Left forelimb (tissue), 1 donor: Measurements from ENCODE around the gene KCNIP1.

Experiments
- DNase-seq: peaks from one replicate; pipeline ENCODE4 v3.0.0-alpha.2; 2018; ENCODE audit warnings: low spot score

Gene KCNIP1

DNA sequence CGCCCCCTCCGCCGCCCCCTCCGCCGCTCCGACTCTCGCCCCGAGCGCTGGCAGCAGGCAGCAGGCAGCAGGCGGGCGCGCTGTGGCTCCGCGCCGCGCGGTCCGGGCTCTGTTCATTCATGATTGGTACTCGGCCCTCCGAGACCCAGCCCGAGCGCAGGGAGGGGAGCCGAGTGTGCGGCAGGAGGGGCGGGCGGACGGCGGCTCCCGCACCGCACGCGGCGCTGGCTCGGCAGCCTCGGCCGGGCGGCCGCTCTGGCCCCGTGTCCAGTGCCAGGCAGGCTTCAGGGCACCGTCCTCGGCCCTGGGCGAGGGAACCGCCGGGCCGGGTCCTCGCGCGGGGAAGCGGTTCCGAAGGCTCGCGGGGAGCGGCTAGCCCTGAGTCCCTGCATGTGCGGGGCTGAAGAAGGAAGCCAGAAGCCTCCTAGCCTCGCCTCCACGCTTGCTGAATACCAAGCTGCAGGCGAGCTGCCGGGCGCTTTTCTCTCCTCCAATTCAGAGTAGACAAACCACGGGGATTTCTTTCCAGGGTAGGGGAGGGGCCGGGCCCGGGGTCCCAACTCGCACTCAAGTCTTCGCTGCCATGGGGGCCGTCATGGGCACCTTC is at the start of gene KCNIP1:
TSS of gene KCNIP1 (plus strand) at position 31 of the 607 bp plus-strand sequence.
- no peak for DNase-seq

DNA sequence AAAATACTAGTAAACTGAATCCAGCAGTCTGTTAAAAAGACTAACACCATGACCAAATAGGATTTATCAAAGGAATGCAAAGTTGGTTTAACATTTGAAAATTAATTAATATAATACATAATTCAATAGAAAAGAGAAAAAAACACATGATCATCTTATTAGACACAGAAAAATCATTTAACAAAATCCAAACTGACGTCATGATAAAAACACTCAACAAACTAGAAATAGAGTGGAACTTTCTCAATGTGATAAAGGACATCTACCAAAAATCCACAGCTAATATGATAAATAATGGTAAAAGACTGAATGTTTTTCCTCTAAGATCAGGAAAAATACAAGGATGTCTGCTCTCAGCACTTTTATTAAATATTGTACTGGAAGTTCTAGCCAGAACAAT is 40.4 kb upstream of the KCNIP1 start:
- no peak for DNase-seq

DNA sequence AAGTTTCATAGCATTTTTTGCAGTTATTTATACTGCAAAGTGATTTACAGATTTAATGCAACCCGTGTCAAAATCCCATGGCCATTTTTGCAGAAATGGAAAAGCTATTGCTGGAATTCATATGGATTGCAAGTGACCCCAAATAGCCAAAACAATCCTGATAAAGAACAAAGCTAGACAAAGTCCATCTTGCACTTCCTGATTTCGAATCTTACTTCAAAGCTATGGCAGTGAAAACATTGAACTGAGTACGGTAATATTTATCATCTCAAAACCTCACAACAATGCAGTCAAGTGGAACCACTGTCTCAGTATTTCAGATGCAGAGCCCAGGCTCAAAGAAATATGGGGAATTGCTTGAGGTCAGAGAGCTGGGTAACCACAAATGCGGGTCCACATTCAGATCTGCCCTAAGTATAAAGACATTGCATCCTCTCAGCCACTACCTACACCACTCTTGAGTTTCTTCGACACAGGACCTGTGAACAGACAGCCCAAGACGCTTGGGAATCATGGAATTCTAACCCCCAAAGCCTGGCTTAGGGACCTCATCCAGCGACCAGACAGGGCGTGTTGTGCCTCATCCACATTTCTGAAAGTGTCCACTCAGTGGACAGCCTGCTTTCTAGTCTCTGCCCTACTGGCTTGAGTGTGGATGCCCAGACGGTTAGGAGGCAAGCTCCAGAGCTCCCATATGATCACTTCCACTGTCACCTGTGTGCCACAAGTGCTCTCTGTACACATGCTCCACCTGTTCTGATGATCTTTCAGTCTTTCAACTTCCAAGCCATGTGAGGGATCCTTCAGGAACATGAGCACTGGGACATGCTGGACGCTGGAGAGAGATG is 39.3 kb upstream of the KCNIP1 start:
- DNase-seq, result peak; percentile 33

DNA sequence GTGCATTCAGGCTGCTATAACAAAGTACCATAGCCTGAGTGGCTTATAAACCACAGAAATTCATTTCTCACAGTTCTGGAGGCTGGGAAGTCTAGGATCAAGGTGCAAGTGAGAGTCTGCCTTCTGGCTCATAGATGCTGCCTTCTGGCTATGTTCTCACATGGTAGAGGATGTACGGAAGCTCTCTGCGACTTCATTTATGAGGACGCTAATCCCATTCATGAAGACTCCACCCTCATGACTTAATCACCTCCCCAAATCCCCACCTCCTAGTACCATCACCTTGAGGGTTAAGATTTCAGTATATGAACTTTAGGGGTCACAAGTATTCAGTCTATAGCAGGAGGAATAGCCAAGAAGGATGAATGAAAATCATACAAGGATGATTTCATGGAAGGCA is 37.3 kb upstream of the KCNIP1 start:
- no peak for DNase-seq

DNA sequence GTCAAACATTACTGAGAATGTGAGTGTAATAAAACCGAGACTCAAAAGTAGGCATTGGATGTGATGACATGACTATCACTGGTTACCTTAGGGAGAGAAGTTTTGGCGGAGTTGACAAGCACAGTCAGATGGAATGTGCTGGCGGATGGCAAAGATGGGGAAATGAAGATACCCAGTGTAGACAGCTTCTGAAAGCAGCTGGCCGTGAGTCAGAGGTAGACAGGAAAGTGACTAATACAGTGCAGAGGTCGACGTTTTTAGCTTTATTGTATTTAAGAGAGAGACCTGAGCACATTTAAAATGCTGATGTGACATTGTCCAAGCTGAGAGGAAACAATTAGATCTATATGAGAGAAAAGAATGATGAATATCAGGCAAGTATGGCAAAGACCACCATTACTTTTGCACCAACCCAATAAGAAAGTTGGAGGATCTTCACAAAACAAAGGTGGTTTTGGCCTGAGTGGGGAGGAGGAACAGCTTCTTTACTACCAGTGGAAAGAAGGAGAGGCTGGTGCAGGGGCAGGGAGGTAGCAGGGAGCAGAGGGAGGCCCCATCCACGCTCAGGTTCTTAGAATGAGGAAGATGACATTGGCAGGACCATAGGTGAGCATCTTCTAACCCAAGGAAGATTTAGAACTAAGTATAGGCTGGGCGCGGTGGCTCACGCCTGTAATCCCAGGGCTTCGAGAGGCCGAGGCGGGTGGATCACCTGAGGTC is 36.7 kb upstream of the KCNIP1 start:
- DNase-seq, result no peak

DNA sequence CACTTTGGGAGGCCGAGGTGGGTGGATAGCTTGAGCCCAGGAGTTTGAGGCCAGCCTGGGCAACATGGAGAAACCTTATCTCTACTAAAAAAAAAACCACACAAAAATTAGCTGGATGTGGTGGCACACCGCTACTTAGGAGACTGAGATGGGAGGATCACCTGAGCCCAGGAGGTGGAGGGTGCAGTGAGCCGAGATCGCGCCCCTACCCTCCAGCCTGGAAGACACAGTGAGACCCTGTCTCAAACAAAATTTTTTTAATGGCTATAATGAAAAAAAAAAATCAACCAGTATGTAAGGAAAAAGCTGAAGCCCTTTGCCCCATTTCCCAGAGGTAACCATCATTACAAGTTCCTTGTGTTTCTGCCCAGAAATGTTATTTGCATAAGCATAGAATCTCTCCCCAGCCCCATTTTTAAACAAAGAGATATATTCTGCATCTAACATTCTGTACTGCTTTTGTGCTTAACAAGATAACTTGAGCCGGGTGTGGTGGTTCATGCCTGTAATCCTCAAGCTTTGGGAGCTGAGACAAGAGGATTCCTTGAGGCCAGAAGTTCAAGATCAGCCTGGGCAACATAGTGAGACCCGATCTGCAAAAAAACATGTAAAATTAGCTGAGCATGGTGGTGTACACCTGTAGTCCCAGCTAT is 35.1 kb upstream of the KCNIP1 start:
- DNase-seq, result no peak

DNA sequence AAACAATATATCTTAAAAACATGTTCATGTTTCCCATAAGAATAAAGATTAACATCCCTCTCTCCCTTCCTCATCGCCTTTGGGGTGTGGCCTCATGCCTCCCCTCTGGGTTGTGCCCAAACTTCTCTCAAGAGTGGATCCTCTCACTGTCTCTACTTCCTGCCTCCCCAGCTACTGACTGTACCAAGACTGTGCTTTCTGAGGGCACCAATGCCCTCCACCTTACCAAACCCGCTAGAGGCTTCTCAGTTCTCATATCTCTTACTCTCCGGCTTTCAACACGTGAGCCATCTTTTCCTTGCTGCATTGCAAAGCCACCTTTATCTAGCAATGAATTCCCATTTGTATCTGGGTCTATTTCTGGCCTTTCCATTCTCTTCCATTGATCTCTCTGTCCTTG is 34.4 kb upstream of the KCNIP1 start:
- DNase-seq, result no peak

DNA sequence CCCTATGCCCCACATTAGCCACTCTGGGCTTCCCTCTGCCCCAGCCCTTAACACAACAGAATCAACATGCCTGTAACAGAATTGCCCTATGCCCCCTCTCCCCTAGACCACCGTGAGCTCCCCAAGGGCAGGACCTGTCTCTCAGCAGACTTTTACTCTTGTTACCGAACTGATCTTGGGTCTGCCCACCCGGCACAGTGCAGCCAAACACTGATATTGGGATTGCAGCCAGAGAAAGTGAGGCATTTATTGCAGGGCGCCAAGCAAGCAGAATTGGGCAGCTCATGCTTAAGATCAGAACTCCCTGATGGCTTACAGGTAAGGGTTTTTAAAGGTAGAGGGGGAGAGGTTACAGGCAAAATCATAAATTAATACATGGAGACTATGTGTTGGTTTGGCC is 33.5 kb upstream of the KCNIP1 start:
- no peak for DNase-seq

DNA sequence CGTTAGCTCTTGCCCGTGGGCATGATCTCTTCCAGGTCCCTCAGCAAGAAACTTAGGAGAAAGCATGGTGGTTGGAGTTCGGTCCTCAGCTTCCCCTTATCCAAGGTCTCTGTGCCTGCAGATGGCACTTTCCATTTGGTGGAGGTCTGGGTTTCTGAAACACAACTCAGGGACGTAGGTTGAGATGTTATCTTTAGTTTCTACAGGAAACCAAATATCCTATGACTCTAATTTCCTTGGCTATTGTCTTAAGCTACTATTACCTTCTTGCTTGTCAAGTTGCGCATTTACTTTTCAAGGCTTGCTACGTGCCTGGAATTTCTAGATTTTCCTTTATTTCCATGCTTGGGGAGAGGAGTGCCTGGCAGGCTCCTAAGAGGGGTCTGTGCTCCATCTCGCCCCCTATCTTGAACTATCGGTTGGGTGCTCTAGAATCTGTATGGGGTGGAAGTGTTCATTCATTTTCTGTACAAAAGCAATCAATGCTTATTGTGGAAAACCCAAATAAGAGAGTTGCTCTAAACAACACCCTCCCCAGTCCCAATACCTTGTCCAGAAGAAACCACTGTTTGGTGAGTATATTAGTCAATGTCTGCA is 32.9 kb upstream of the KCNIP1 start:
- DNase-seq, result no peak

DNA sequence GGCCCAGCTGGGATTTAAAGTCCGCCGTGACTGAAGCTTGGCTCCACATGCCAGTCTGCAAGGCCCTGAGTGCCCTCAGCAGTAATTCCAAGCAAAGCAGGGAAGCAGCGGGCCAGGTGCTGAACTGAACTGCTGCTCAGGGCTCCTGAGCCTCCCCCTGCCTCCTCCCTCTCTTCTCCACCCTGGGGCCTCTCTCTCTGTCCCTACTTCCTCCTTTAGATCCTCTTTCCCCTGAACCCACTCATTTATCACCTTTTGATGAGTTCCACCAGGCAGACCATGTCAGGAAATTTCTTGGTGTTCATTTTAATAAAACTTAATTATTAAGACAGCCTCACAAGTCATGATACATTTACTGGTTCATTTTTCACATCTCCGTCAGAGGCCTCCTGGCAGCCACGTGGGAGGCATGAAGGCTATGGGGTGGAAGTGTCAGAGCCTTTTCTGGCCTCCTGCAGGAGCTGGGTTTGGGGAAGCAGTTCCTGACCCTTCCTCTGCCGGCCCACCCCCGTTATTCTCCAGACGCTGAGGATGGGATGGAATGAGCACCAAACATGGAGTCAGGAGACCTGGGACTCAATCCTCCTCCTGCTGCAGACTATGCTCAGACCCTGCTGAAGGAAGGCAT is 32.2 kb upstream of the KCNIP1 start:
- no peak for DNase-seq

DNA sequence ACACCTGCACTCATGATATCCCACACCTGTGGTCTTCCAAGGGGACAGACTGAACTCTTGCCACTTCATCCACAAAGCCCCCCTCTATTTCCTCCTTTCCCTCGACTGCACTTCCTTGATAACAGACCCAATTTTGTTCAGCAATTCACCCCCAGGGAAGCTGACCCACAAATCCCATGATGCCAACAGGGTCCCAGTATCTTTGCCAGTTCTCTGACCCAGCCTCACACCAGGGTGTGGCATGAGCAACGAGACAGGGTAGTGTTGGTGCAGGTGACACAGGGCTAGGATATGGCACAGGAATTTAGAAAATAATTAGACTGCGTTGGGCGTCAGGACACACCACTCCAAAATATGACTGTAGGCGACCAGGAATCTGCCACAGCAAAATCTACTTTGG is 30.2 kb upstream of the KCNIP1 start:
- no peak for DNase-seq

DNA sequence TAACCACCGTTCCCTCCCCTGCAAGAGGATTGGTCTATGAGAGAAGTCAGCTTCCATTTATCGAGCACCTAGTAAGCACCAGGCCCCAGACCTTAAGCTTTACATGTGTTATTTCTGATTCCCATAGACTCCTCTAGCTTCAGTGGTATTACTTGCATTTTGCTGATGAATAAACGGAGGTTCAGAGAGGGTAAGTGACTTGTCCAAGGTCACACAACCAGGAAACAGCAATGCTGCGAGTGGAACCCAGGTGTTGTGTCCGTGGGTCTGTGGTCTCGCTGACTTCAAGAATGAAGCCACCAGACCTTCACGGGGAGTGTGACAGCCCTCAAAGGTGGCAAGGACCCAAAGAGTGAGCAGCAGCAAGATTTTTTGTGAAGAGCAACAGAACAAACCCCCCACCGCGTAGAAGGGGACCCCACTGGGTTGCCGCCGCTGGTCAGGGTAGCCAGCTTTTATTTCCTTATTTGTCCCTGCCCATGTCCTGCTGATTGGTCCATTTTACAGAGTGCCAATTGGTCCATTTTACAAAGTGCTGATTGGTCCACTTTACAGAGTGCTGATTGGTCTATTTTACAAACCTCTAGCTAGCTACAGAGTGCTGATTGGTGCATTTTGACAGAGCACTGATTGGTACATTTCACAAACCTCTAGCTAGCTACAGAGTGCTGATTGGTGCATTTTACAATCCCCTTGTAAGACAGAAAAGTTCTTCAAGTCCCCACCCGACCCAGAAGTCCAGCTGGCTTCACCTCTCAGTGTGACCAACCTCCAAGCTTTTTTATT is 29.1 kb upstream of the KCNIP1 start:
- DNase-seq, result no peak

DNA sequence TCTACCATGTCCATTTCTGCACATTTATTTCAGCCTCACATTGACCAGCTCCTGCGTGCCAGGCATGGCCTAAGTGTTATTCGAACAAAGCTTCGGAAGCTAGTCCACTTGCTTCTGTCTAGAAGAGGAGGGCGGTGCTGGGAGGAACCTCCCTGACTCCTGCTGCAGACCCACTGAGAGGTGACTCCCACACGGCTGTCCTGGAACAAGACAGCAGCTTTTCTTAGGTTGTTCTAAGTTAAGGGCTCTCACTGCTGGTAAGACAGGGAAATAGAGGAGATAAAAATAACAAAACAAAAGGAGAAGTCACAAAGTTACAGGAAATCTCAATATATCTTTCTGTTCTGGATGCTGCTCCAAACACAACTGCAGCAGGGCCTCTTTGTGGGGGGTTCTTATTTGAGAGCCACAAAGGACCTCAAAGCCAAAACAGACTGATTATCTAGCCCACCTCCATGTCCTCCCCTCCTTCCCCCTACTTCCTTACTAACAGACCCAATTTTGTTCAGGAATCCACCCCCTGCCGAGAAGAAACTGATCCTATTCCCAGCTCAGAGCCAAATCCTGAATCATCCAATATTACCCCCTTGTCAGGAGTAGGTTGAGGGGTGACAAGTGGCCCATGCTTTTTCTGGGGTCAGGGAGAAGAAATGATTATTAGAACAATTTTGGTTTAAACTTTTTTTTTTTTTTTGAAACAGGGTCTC is 28.4 kb upstream of the KCNIP1 start:
- peak; percentile 25 for DNase-seq

DNA sequence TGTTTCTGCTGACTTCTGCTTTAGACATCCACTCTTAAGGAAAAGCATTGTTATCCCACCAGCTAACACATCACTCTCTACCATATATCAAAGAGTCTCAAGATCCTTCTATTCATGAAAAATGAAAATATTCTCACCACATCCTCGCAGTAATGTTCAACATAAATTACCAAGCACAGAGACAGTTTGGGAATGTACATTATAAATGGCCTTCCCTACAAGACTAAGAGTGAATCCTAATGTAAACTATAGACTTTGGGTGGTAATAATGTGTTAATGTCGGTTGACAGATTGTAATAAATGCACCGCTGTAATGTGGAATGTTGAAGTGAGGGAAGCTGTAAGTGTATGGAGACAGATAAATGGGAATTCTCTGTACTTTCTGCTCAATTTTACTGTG is 27.1 kb upstream of the KCNIP1 start:
- DNase-seq, result no peak

DNA sequence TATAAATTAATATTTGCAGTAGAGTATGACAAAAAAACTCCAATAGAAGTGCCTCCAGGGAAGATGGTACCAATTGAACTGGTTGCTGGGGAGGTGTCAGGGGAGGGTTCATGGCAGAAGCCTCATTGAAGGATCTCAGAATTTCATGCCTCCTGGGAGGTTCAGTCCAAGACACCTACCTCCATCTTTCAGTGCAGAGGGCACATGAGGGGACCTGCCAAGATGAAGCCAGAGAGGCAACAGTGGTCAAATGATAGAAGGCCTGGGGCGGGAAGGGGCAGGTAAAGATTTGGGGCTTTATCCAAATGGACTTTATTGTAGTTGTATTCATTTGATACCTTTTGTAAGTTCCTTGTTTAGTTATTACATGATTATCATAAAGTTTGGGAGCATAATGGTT is 25.9 kb upstream of the KCNIP1 start:
- no peak for DNase-seq

DNA sequence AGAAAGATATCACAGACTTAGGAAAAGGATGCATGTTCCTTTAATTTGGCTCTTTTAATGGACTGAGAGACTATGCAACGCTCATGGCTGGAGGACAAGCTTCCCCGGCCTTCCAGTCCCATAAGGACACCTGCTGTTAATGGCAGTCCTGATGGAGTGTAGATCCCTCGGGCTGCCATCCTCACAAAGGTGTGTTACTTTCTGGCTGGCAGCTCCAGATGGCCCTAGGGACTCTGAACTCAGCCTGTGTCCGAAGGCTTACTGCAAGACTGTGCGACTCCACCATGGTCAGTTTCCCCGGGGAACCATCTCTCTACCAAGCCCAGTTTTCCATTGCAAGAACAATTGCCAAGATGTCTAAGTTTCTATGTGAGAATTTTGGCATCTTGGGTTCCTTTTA is 25.5 kb upstream of the KCNIP1 start:
- DNase-seq, result peak; percentile 49

DNA sequence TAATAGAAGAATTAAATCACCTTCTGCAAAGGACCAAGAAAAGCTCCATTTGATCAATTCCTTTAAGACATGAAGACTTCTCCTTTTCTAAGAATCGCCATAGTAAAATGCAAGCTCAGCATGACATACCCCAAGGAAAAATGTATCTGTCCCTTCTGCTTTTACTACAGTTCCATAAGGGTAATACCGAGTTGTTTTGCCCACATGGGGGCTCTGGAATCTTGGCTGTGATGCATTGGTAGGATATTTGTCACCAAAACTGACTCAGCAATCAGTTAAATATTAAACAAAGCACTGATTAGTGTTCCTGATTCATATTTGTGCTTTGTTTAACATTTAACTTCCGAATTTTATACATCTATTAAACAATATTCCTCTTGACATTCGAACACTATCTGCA is 24.3 kb upstream of the KCNIP1 start:
- DNase-seq, result no peak

DNA sequence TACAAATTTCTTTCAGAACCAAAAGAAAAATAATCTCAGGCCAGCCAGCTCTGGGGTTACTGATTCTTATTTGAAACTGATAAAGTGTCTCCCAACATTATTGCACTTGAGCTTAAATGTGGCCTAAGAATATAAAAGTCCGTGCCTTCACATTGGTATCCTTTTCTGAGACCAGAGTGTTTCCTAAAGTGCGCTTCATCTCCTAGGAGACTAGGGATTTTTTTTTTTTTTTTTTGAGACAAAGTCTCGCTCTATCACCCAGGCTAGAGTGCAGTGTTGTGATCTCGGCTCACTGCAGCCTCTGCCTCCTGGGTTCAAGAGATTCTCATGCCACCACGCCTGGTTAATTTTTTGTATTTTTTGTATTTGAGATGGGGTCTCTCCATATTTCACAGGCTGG is 23.6 kb upstream of the KCNIP1 start:
- no peak for DNase-seq

DNA sequence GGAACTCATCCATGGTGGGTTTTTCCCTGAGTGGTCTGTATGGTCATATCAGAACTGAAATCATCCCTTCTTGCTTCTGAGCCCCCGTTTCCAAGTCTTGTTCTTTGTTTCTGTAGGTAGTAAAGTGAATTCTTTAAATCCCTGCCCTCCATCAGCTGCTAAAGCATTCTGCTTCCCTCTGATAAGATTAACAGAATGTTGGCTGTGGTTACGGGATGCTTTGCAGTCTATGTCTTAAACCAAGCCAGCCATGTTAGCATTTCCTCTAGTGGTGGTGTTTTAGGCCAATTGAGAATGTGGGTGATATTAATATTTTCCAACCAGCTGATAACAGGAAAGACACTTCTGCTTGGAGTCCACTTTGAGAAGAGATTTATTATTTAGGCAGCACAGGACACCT is 22.0 kb upstream of the KCNIP1 start:
- DNase-seq, result no peak

DNA sequence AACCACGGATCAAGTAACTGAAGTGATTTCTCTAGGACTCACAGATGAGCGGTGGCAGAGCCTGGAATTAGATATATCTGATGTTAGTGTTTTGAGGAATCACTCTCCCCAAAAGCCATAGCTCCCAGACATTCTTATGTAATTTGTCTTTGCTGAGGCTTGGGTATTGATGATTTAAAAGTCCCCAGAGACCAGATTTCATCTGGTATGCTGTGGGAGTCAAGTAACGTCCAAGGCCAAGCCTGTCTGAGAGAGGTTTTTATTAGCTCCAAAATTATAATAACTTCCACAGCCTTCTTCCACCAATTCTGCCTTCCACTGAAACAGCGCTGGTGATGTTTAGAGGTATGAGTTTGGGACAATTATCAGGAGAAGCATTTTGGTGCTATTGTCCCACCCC is 21.3 kb upstream of the KCNIP1 start:
- DNase-seq, result no peak
